Measurements from ENCODE around the gene CAMK2D.

The CAMK2D gene

DNA sequence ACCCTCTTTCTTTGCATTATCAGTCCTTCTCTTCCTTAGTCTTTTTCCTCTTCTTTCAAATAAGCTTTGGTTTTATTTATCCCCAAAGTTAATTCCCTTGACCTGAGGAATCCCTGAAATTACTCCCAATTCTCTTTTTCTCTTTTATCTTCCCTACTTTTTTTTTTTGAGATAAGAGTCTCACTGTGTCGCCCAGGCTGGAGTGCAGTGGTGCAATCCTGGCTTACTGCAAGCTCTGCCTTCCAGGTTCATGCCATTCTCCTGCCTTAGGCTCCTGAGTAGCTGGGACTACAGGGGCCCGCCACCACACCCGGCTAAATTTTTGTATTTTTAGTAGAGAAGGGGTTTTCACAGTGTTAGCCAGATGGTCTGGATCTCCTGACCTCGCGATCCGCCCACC lies 17.8 kb downstream of the CAMK2D start:
- H3K79me1 ChIP-seq (ENCODE audit: low read length) = no peaks in the 10 kb centered on the region
- H2BK12ac ChIP-seq (ENCODE audit: low read length) = no peak overlapping the region
- H3K27ac ChIP-seq (ENCODE audit: low read depth, low read length) = no peak overlapping the region
- no peak overlapping the region for H4K8ac ChIP-seq (ENCODE audit: low read depth, low read length)
- H3K14ac ChIP-seq (ENCODE audit: low read length) = no peak overlapping the region
- no peak overlapping the region for H4K12ac ChIP-seq (ENCODE audit: low read depth, low read length)
- no peak overlapping the region for H3K4me2 ChIP-seq (ENCODE audit: low read length)
- WGBS (ENCODE audit: extremely low coverage, insufficient coverage, insufficient read length) = no CpG with 5 or more reads among the region's 6 CpGs
- no peaks in the 10 kb centered on the region for H3K27me3 ChIP-seq (ENCODE audit: insufficient read depth, low read length)
- no peak overlapping the region for H4K91ac ChIP-seq (ENCODE audit: low read depth, low read length)
- no peaks in the 10 kb centered on the region for H3K9me3 ChIP-seq (ENCODE audit: insufficient read depth, low read depth, low read length)
- no peak overlapping the region for H2AFZ ChIP-seq (ENCODE audit: insufficient read depth, low read length, poor library complexity)
- H3K79me2 ChIP-seq (ENCODE audit: control insufficient read depth, insufficient read depth, low read length, poor library complexity) = no peaks in the 10 kb centered on the region
- no peak overlapping the region for H3K4ac ChIP-seq (ENCODE audit: low read depth, low read length)
- no peak overlapping the region for H3K23ac ChIP-seq (ENCODE audit: low read length)
- no peak overlapping the region for H2AK5ac ChIP-seq (ENCODE audit: low read length)
- no peaks in the 10 kb centered on the region for H3K4me1 ChIP-seq (ENCODE audit: control insufficient read depth in 1 of 2, insufficient read depth in 2 of 2, low read length in 2 of 2)
- H2BK120ac ChIP-seq (ENCODE audit: insufficient read depth, low read length, poor library complexity) = no peak overlapping the region
- H3K36me3 ChIP-seq (ENCODE audit: control insufficient read depth in 1 of 2, insufficient read depth in 2 of 2, low read length in 2 of 2) = peaks cover 0 to 2% of the 10 kb centered on the region in 2 experiments
- no peak overlapping the region for H3K9ac ChIP-seq (ENCODE audit: low read length)
- no peak overlapping the region for H2BK5ac ChIP-seq (ENCODE audit: low read depth, low read length, poor library complexity)
- no peak for DNase-seq
- H3K4me3 ChIP-seq (ENCODE audit: low read depth, low read length) = no peak overlapping the region
- H3K18ac ChIP-seq (ENCODE audit: low read length) = no peak overlapping the region

- Histone ChIP-seq H3K18ac (ENCODE audit: low read length) (no peak overlapping the region), H2AFZ (ENCODE audit: insufficient read depth, low read length, poor library complexity) (no peak overlapping the region), H3K36me3 (ENCODE audit: control insufficient read depth in 1 of 2, insufficient read depth in 2 of 2, low read length in 2 of 2) (peaks cover 0 to 2% of the 10 kb centered on the region in 2 experiments), H2BK12ac (ENCODE audit: low read length) (no peak overlapping the region), H3K9ac (ENCODE audit: low read length) (no peak overlapping the region), H3K4ac (ENCODE audit: low read depth, low read length) (no peak overlapping the region), H3K4me1 (ENCODE audit: control insufficient read depth in 1 of 2, insufficient read depth in 2 of 2, low read length in 2 of 2) (no peaks in the 10 kb centered on the region), H2BK120ac (ENCODE audit: insufficient read depth, low read length, poor library complexity) (no peak overlapping the region), H4K8ac (ENCODE audit: low read depth, low read length) (no peak overlapping the region), H3K9me3 (ENCODE audit: insufficient read depth, low read depth, low read length) (no peaks in the 10 kb centered on the region), H3K4me3 (ENCODE audit: low read depth, low read length) (no peak overlapping the region), H2AK5ac (ENCODE audit: low read length) (no peak overlapping the region), H3K79me2 (ENCODE audit: control insufficient read depth, insufficient read depth, low read length, poor library complexity) (no peaks in the 10 kb centered on the region), H4K91ac (ENCODE audit: low read depth, low read length) (no peak overlapping the region), H4K12ac (ENCODE audit: low read depth, low read length) (no peak overlapping the region), H3K23ac (ENCODE audit: low read length) (no peak overlapping the region), H3K27me3 (ENCODE audit: insufficient read depth, low read length) (no peaks in the 10 kb centered on the region), H3K27ac (ENCODE audit: low read depth, low read length) (no peak overlapping the region), H3K4me2 (ENCODE audit: low read length) (no peak overlapping the region), H2BK5ac (ENCODE audit: low read depth, low read length, poor library complexity) (no peak overlapping the region), H3K14ac (ENCODE audit: low read length) (no peak overlapping the region), H3K79me1 (ENCODE audit: low read length) (no peaks in the 10 kb centered on the region)
- no peak for DNase-seq
- no CpG with 5 or more reads among the region's 2 CpGs for WGBS (ENCODE audit: extremely low coverage, insufficient coverage, insufficient read length)
Observed at GRCh38 chr4:113742643-113743042, 18.9 kb downstream of the CAMK2D start.

- no peak overlapping the region for H2BK5ac ChIP-seq (ENCODE audit: low read depth, low read length, poor library complexity)
Observed at GRCh38 chr4:113741956-113742355, 19.6 kb downstream of the CAMK2D start.

GRCh38 chr4:113740857-113741379 lies 20.6 kb downstream of the CAMK2D start:
- no peaks in the 10 kb centered on the region for H3K27me3 ChIP-seq (ENCODE audit: insufficient read depth, low read length)
- H4K8ac ChIP-seq (ENCODE audit: low read depth, low read length) = no peak overlapping the region
- H3K4me3 ChIP-seq (ENCODE audit: low read depth, low read length) = no peak overlapping the region
- no peak for DNase-seq
- no peak overlapping the region for H2AFZ ChIP-seq (ENCODE audit: insufficient read depth, low read length, poor library complexity)
- no peak overlapping the region for H3K23ac ChIP-seq (ENCODE audit: low read length)
- H2BK12ac ChIP-seq (ENCODE audit: low read length) = no peak overlapping the region
- no peak overlapping the region for H4K91ac ChIP-seq (ENCODE audit: low read depth, low read length)
- H4K12ac ChIP-seq (ENCODE audit: low read depth, low read length) = no peak overlapping the region
- H2BK120ac ChIP-seq (ENCODE audit: insufficient read depth, low read length, poor library complexity) = no peak overlapping the region
- WGBS (ENCODE audit: extremely low coverage, insufficient coverage, insufficient read length) = no CpG with 5 or more reads among the region's 2 CpGs
- no peak overlapping the region for H2AK5ac ChIP-seq (ENCODE audit: low read length)
- no peaks in the 10 kb centered on the region for H3K9me3 ChIP-seq (ENCODE audit: insufficient read depth, low read depth, low read length)
- H3K79me2 ChIP-seq (ENCODE audit: control insufficient read depth, insufficient read depth, low read length, poor library complexity) = no peaks in the 10 kb centered on the region
- H3K27ac ChIP-seq (ENCODE audit: low read depth, low read length) = no peak overlapping the region
- H3K9ac ChIP-seq (ENCODE audit: low read length) = no peak overlapping the region
- H3K4me1 ChIP-seq (ENCODE audit: control insufficient read depth in 1 of 2, insufficient read depth in 2 of 2, low read length in 2 of 2) = no peaks in the 10 kb centered on the region
- H3K14ac ChIP-seq (ENCODE audit: low read length) = no peak overlapping the region
- no peak overlapping the region for H3K18ac ChIP-seq (ENCODE audit: low read length)
- H3K4ac ChIP-seq (ENCODE audit: low read depth, low read length) = no peak overlapping the region
- H3K36me3 ChIP-seq (ENCODE audit: control insufficient read depth in 1 of 2, insufficient read depth in 2 of 2, low read length in 2 of 2) = peaks cover 0 to 2% of the 10 kb centered on the region in 2 experiments
- H3K79me1 ChIP-seq (ENCODE audit: low read length) = no peaks in the 10 kb centered on the region
- H2BK5ac ChIP-seq (ENCODE audit: low read depth, low read length, poor library complexity) = no peak overlapping the region
- no peak overlapping the region for H3K4me2 ChIP-seq (ENCODE audit: low read length)

More at GRCh38 chr4:113741956-113742355, 19.6 kb downstream of the CAMK2D start:
- peaks cover 0 to 2% of the 10 kb centered on the region in 2 experiments for H3K36me3 ChIP-seq (ENCODE audit: control insufficient read depth in 1 of 2, insufficient read depth in 2 of 2, low read length in 2 of 2)
- no peaks in the 10 kb centered on the region for H3K79me2 ChIP-seq (ENCODE audit: control insufficient read depth, insufficient read depth, low read length, poor library complexity)
- H3K27me3 ChIP-seq (ENCODE audit: insufficient read depth, low read length) = no peaks in the 10 kb centered on the region
- no peak overlapping the region for H2AK5ac ChIP-seq (ENCODE audit: low read length)
- no peak overlapping the region for H3K23ac ChIP-seq (ENCODE audit: low read length)
- no peak overlapping the region for H3K18ac ChIP-seq (ENCODE audit: low read length)
- no peak overlapping the region for H3K4ac ChIP-seq (ENCODE audit: low read depth, low read length)
- H2BK12ac ChIP-seq (ENCODE audit: low read length) = no peak overlapping the region
- no peak overlapping the region for H3K9ac ChIP-seq (ENCODE audit: low read length)
- no peaks in the 10 kb centered on the region for H3K79me1 ChIP-seq (ENCODE audit: low read length)
- H3K14ac ChIP-seq (ENCODE audit: low read length) = no peak overlapping the region
- H4K12ac ChIP-seq (ENCODE audit: low read depth, low read length) = no peak overlapping the region
- H3K9me3 ChIP-seq (ENCODE audit: insufficient read depth, low read depth, low read length) = no peaks in the 10 kb centered on the region
- no peak for DNase-seq
- H2BK120ac ChIP-seq (ENCODE audit: insufficient read depth, low read length, poor library complexity) = no peak overlapping the region
- no peak overlapping the region for H3K4me2 ChIP-seq (ENCODE audit: low read length)
- H3K4me3 ChIP-seq (ENCODE audit: low read depth, low read length) = no peak overlapping the region
- H3K27ac ChIP-seq (ENCODE audit: low read depth, low read length) = no peak overlapping the region
- H3K4me1 ChIP-seq (ENCODE audit: control insufficient read depth in 1 of 2, insufficient read depth in 2 of 2, low read length in 2 of 2) = no peaks in the 10 kb centered on the region
- no peak overlapping the region for H4K8ac ChIP-seq (ENCODE audit: low read depth, low read length)
- no peak overlapping the region for H2AFZ ChIP-seq (ENCODE audit: insufficient read depth, low read length, poor library complexity)
- no peak overlapping the region for H4K91ac ChIP-seq (ENCODE audit: low read depth, low read length)

Measured in trophoblast cell (in vitro differentiated cells and primary cell).